HG03571 (cell line): ENCODE data around the gene AUH.
"Not testable (repeated sequence)": the region's sequence is repeated elsewhere in the genome, so short reads cannot be mapped to it uniquely, and the experiment has no call there.

ENCODE experiments used
- ATAC-seq: cut with Tn5 transposase; IDR thresholded peaks from one replicate; pipeline ENCODE4 v1.9.1; 2021; ENCODE audit not compliant: unreplicated experiment

The AUH gene

DNA sequence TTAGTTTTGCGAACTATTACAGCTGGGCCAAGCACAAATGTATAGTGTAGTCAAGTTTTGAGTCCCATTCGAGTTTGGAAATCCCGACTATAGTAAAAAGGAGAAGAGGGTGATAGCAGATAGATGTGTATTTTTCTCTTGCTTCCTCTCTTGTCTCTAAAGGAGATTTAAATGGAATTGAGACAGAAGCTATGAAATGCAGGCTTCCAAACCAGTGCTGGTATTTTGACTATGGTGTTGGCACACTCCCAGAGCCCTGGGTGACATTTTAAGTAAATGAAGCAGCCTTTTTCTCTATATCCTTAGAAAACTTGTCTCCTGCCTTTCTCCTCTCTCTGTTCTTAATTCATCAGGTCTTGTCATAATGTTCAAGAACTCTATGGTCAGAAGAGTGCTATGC is 17.7 kb upstream of the AUH start:
- ATAC-seq: no peak

DNA sequence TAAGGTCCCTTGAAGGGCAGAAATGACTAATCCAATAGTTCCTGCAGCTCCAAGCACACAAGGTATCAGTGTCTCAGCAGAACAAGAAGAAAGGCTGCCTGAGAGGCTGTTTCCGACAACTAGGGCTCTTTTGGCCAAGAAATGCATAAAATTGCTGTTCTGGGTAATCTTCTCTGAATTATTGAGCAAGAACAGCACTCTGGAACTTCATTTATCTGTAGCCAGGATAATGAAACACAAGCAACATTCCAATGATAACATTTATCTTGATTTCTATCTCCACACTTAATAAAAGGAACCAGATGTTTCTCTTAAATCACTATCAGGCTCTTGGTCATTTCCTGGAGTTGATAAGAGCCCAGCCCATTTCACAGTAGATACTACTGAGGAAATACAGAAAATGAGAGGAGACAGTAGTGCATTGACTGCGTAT is 17.0 kb upstream of the AUH start:
- no peak for ATAC-seq

DNA sequence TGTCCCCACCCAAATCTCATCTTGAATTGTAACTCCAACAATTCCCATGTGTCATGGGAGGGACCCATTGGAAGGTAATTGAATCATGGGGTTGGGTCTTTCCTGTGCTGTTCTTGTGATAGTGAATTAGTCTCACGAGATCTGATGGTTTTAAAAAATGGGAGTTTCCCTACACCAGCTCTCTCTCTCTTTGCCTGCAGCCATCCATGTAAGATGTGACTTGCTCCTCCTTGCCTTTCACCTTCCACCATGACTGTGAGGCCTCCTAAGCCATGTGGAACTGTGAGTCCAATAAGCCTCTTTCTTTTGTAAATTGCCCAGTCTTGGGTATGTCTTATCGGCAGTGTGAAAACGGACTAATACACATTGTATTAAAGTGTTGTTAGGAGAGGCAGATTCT is 16.3 kb upstream of the AUH start:
- not testable (repeated sequence) for ATAC-seq

DNA sequence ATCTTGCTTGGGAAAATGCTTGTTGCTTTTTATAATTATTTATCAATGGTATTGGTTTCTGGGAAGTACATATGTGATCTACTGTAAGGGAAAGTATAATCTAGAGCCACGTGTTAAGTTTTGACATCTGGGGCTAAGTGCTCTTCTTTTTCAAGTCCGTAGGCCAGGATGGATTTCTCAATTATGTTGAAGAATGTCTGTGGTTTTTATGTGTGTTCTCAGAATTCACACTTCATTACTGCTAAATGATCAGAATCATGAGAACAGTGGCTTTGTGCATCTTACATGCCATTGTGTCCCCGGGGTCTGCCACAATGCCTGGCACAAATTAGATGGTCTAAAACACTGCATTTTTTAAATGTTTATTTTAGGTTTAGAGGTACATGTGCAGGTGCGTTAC is 14.5 kb upstream of the AUH start:
- no peak for ATAC-seq

DNA sequence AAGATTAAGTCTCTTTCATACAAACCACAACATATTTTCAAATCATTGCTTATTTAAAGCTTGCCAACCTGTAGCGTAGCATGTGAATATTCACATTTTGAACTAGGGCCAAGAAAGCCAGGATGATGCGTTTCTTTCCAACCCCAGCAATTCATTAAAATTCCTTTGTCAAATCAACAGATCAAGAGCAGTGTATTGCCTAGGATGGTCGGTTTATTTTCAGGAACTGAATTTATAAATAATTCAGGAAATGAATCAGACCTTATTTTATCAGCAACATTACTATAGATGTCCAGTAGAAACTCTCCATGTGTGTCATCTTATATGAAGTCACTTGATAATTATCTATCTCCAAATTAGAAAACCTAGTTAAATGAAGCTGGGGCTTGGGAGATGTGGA is 13.2 kb upstream of the AUH start:
- no peak for ATAC-seq

DNA sequence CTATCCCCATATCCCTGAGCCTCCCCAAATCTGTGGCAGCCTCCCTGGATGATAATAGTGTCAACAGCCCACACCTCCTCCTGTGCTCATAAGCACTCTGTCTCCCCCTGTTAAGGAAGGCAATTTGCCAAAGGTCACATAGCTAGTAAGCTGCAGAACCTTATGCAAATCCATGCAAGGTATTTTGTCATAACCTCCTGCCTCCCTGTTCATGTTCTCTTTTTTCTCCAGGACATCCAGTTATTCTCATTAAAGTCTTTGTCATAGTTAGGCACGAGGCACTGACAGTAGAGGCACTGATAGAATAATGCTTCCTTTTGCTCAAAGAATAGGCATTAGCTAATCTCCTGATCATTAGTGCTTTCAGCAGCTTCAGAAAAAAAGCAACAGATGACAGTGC is 10.2 kb upstream of the AUH start:
- ATAC-seq: no peak

DNA sequence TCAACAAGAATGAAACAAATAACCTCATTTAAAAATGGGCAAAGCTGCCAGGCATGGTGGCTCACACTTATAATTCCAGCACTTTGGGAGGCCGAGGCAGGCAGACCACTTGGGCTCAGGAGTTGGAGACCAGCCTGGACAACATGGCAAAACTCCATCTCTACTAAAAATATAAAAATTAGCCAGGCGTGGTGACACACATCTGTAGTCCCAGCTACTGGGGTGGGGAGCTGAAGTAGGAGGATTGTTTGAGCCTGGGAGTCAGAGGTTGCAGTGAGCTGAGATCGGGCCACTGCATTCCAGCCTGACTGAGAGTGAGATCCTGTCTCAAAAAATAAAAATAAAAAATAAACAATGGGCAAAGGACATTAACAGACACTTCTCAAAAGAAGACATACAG is 8.3 kb upstream of the AUH start:
- not testable (repeated sequence) for ATAC-seq

DNA sequence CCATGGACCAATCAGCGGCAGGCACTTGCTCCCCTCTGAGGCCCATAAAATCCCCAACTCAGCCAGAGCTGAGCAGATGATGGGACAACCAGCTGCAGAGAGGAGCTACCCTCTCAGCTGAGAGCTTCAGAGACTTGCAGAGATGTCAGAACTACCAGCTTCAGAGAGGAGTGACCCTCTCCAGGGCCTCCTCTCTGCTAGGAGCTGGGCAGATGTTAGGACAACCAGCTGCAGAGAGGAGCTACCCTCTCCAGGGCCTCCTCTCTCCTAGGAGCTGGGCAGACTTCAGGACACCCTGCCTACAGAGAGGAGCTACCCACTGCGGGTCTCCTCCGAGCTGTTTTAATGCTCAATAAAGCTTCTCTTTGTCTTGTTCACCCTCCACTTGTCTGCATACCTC is 3.0 kb upstream of the AUH start:
- ATAC-seq: no peak

DNA sequence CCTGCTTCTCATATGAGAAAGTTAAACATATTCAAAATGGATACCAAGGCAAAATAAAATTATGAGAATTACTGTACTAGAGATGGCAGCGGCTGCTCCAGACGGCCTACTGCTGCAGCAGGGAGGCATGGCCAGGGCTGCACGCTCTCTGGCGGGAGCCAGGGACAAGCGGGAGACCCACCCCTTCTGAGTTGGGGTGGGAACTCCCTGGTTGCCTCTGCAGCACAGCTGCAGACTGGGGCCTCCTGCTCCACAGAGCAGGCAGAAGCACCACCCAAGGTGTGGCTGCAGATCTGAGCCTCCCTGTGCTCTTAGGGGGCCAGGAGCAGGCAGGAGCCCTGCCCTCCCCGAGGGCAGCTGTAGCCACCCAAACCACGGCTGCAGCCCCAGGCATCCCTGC is 2.3 kb upstream of the AUH start:
- ATAC-seq: no peak

DNA sequence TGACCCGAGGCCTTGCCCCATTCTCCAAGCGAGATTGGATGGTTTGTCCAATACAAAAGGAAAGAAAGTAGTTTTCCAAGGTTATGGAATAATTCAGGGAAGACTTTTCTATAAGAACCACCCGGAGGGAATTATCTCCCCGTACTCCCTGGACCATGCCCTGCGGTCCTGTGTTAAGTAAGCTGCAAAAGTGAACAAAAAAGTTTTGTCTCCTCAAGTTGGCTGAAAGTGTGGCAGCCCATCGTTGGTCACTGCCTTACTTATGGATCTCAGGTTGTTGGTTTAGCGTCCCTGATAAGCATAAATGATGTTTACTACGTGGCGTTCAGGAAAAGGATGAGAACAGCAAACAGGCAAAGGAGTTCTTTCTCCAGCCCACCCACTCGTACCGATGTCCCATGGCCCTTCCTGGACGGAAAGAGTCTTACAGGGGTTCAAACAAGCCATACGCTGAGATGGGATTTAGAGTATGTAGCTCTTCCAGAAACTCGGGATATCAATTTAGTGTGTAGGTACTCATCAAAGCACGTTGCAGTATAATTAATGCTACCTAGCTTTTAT is 413 bp upstream of the AUH start:
- peak; percentile 3 for ATAC-seq

DNA sequence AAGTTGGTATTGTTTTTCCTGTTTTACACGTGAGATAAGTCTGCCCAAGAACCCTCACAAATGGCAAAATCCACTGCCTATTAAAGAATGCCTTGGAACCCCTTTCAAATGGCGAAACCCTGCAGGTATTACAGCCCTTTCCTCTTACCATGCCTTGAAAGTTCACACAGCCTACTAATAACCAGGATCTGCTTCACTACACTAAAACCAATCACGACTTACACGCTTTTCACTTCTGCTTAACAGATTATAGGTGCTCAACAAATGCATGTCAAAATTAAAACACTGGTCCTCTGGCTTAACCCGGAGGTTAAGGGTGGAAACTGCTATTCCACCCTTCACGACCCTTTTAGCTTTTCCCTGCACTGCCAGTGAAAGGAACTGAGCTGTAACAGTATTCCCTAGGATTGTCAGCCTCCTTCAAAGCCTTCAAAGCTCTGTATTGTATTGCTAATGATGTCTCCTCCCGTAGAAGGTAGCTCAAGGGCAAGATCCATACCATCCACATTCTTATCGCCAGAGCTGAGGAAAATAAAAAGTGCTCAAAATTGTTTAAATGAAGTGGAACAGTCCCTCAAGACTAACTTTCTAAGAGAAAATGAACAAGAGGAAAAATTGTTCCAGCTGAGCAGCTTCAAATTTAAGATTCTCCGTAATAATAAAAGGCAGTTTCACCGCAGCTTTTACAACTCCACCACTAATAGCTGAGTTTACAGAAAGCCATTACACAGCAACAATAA is 997 bp downstream of the AUH start:
- ATAC-seq: no peak

DNA sequence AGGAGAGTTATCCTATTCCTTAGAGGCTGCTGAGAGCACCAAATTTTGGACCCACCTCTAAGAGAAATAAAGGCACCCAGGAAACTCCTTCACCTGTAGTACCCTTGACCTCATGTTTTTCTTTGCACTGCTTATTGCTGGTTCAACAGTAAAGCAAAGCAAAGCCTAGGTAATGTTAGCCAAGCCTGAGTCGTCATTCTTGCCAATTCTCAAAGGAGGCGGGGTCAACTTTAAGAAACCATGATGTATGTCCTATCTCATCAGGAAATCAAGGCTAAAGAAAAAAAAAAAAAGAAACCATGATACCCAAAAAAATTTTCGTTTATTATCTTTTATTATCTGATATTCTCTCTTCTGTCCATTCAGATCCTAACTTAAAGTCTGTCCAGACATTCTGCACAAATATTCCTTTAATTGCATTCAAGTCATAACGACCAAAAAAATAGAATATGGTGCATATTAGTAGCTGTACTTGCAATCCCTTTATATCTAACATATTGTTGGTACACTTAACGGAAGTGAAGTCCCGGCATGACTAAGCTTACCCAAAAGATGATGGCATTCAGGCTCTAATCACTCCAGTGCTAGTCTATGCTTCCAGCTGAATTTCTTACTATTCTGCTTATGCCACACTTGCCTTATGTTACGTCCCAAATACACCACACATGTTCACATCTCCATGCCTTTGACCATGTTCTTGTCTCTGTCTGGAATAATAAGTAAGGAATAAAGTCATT is 1.8 kb downstream of the AUH start:
- ATAC-seq: no peak

DNA sequence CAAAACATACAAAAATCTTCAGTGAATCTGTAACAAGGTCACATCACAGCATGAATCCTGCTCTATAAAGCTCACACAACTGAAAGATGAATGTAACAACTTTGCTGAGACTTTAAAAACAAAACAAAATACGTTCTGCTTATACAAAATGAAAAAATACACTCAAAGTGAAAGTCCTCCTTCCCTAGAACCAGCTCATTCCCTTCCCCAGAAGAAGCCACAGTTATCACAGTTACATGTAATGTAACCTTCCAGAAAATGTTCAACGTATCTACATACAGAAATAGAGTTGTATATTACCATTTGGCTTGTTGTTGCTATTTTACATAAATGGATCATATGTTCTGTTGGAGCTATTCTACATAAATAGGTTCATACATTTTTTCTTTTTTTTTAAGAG is 2.6 kb downstream of the AUH start:
- no peak for ATAC-seq

DNA sequence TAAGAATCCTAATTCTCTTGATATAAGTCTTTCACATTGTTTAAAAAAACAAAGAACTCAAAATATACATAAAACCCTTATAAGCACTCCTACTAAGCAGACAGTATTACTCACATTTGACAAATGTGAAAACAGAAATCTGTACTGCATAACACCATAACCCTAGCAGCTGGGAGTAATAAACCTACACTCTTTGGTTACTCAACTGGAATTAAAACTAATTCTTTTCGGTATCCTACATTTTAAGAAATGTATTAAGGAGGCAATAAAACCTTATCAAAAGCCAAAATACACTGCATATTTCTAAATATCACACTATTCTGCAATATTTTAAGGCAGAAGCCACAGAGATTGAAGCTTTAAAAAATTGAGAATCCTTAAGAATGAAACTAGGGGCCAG is 6.8 kb downstream of the AUH start:
- ATAC-seq: no peak

DNA sequence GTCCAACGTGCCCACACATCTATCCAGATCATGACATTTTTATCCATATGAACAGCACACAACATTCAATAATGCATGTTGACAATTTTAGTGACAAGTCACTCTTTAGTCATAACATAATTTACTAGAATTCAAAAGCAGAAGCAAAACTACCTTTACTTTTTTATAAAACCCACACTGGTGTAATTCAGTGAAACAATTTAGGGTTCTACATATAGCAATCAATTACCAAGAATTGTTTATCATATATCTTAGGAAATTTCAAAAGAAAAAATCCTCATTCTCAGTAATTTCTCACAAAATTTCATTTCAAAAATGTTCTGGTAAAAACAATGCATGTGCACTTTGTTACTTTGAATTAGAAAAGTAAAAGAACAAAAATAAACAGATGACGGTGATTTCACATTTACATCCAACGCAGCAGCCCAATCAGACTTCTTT is 12.6 kb downstream of the AUH start:
- no peak for ATAC-seq

DNA sequence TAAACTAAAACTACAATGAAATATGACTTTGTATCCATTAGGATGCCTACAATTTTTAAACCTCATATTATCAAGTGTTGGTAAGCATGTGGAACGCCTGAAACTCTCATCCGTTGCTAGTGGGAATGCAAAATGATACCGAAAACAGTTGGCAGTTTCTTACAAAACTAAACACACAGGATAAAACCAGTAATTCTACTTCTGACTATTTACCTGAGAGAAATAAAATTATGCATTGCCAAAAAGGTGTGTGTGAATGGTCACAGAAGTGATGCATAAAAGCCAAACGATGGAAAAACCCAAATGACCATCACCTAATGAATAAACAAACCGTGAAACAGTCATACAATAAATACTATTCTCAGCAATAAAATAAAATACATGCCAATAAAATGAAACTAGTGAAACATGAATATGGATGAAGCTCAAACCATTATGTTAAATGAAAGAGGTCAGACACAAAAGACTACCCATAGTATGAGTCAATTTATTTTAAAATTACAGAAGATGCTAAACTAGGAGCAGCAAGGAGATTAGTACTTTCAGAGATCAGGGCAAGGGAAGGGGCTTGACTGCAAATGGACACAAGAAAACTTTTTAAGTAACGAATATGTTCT is 13.4 kb downstream of the AUH start:
- ATAC-seq: no peak

DNA sequence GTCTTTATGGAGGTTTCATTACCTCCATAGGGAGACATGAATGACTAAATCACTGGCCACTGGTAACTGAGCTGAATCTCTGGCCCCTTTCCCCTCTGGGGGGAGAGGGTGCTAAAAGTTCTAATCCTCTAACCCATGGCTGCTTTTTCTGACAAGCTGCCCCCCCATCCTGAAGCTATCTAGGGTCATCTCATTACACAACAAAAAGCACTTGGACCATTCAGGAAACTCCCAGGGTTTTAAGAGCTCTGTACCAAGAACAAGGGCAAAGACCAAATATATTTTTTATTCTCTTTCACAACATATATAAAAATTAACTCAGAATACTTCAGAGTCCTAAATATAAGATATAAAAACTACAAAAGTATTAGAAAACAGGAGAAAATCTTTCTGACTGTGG is 14.3 kb downstream of the AUH start:
- ATAC-seq: no peak

DNA sequence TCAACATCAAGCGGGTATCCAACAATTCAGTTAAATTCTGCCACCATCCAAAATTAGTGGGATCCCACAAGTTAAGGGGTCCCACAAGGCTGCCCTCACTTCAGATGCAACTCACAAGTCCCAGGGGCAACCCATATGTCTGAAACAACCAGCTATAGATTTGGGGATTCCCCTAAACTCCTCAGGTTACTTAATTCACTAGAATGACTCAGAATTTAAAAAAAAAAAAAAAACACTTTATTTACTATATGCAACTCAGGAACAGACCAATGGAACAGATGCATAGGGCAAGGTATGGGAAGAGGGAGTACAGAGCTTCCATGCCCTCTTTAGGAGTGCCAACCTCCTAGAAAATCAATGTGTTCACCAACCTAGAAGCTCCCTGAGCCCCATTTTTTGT is 15.1 kb downstream of the AUH start:
- ATAC-seq: no peak

DNA sequence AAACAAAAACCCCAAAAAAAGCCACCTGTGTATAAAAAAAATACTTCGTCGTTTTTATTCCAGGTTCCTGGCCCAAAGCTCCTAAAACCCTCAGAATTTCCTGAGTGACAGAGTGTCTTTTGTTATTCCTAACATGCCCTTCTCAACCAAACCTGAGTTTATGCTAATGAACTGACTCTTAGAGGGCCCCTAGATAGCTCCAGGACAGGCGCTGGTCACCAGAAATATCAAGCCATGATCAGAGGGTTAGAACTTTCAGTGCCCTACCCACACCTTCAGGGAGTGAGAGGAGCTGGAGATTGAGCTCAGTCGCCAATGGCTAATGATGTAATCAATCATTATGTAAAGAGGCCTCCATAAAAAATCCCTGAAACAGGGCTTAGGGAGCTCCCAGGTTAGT is 15.7 kb downstream of the AUH start:
- no peak for ATAC-seq

DNA sequence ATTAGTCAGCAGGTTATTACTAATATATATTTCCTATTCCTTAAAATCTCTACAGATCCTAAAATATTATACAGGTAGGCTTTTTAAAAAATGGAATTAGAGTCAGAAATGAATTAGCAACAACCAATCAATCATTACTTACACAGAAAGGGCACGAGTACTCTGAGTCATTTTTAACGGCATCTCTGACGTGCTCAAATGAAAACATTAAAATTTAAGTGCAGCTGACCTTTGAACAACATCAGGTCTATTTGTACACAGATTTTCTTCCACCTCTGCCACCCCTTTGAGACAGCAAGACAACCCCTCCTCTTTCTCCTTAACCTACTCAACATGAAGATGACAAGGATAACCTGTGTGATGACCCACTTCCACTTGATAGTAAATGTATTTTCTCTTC is 19.1 kb downstream of the AUH start:
- no peak for ATAC-seq

DNA sequence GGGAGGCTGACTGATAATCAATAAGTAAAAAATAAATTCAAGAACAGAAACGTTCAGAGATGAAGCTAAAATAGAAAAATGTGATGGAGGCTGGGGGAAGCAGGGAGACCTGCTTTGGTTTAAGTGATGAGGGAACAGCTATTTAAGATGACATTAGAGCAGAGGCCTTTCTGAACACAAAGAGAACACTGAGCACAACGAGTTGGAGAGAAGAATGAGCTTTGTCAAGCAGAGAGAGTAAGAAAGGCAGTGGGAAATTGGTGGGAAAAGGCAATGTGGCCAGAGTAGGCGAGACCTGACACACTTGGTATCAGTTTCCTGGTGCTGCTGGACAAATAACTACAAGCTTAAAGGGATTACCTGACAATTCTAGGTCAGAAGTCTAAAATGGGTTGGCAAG is 20.0 kb downstream of the AUH start:
- no peak for ATAC-seq

DNA sequence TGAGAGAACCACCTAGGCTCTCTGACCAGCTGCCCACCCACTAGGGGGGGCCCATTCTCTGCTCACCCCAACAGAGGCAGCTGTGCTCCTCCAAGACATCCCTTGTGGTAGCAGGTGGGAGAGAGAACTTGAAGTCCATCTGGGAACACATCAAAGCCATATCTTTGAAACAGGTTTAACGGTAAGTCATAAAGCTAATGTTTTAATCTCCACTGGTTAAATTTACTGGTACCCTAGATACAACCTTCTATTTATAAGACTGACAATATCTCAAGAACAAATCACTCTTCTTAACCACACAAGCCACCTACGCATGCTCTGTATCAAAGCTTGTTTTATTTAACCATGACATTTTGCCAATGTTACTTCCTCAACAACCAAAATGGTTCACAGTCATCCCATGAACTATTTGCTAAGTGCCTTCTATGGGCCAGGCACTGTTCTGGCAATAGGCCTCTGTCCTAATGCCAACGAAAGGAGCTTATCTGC is 20.4 kb downstream of the AUH start:
- no peak for ATAC-seq
